ENCODE measurements around the gene OLIG2.

- TF ChIP-seq ZNF441 (CRISPR knock-in tag; IDR thresholded peaks at IDR 0.05; ENCODE audit: borderline replicate concordance), result no peak
- TF ChIP-seq CREB1 (IDR thresholded peaks at IDR 0.05), result no peak
- TF ChIP-seq CREB1 (CRISPR knock-in tag; IDR thresholded peaks at IDR 0.05), result no peak
- TF ChIP-seq ZNF761 (CRISPR knock-in tag; conservative IDR thresholded peaks at IDR 0.05), result no peak
- no peak for TF ChIP-seq ESRRA (CRISPR knock-in tag; IDR thresholded peaks at IDR 0.05; ENCODE audit: low read depth)
- TF ChIP-seq NR2F2 (IDR thresholded peaks at IDR 0.05; ENCODE audit: borderline replicate concordance, low read depth), result no peak
- TF ChIP-seq ZSCAN30 (CRISPR knock-in tag; IDR thresholded peaks at IDR 0.05), result no peak
- TF ChIP-seq DPF2 (CRISPR knock-in tag; IDR thresholded peaks at IDR 0.05; ENCODE audit: borderline replicate concordance, low read depth), result no peak
- TF ChIP-seq STAT6 (CRISPR knock-in tag; IDR thresholded peaks at IDR 0.05; ENCODE audit: borderline replicate concordance), result no peak
- TF ChIP-seq GABPA (IDR thresholded peaks at IDR 0.05; ENCODE audit: low read depth, low read length), result no peak
- no peak for TF ChIP-seq GABPA (CRISPR knock-in tag; IDR thresholded peaks at IDR 0.05; ENCODE audit: low read depth)
- no peak for TF ChIP-seq NFE2L1 (CRISPR knock-in tag; IDR thresholded peaks at IDR 0.05; ENCODE audit: borderline replicate concordance)
- TF ChIP-seq CHCHD3 (CRISPR knock-in tag; IDR thresholded peaks at IDR 0.05), result no peak
- TF ChIP-seq USF2 (IDR thresholded peaks at IDR 0.05; ENCODE audit: low read depth, low read length), result no peak
- TF ChIP-seq USF2 (CRISPR knock-in tag; IDR thresholded peaks at IDR 0.05; ENCODE audit: borderline replicate concordance), result no peak
- TF ChIP-seq, protein P1, sequence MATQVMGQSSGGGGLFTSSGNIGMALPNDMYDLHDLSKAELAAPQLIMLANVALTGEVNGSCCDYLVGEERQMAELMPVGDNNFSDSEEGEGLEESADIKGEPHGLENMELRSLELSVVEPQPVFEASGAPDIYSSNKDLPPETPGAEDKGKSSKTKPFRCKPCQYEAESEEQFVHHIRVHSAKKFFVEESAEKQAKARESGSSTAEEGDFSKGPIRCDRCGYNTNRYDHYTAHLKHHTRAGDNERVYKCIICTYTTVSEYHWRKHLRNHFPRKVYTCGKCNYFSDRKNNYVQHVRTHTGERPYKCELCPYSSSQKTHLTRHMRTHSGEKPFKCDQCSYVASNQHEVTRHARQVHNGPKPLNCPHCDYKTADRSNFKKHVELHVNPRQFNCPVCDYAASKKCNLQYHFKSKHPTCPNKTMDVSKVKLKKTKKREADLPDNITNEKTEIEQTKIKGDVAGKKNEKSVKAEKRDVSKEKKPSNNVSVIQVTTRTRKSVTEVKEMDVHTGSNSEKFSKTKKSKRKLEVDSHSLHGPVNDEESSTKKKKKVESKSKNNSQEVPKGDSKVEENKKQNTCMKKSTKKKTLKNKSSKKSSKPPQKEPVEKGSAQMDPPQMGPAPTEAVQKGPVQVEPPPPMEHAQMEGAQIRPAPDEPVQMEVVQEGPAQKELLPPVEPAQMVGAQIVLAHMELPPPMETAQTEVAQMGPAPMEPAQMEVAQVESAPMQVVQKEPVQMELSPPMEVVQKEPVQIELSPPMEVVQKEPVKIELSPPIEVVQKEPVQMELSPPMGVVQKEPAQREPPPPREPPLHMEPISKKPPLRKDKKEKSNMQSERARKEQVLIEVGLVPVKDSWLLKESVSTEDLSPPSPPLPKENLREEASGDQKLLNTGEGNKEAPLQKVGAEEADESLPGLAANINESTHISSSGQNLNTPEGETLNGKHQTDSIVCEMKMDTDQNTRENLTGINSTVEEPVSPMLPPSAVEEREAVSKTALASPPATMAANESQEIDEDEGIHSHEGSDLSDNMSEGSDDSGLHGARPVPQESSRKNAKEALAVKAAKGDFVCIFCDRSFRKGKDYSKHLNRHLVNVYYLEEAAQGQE (IDR thresholded peaks at IDR 0.05; ENCODE audit: borderline replicate concordance in 1 of 2, low read depth in 1 of 2, low read length in 2 of 2), result no peak
- no peak for TF ChIP-seq EED (CRISPR knock-in tag; IDR thresholded peaks at IDR 0.05)
Observed at GRCh38 chr21:33029385-33029921, 3.7 kb downstream of the OLIG2 start.

Measured in HepG2 (cell line).